Measurements from ENCODE around the gene ATP5F1B.

ATP5F1B gene

GRCh38 chr12:56616244-56616643 is 29.5 kb downstream of the ATP5F1B start:
- DNase-seq (no peak), ATAC-seq (replicated peaks) (no peak)
- H3K4me1 Mint-ChIP-seq: peaks cover 21 to 50% of the 10 kb centered on the region in 2 donors
- H3K4me3 Mint-ChIP-seq: no peak overlapping the region
- no peaks in the 10 kb centered on the region for H3K27me3 Mint-ChIP-seq
- H3K9me3 Mint-ChIP-seq: no peaks in the 10 kb centered on the region
- H3K27ac Mint-ChIP-seq: peak overlapping the region; percentile 56
- H3K36me3 Mint-ChIP-seq: peaks cover 48 to 64% of the 10 kb centered on the region in 2 donors

- Mint-ChIP-seq H3K36me3 (peaks cover 58 to 68% of the 10 kb centered on the region in 2 donors), H3K27me3 (no peaks in the 10 kb centered on the region), H3K9me3 (no peaks in the 10 kb centered on the region), H3K4me3 (no peak overlapping the region), H3K4me1 (peaks cover 17 to 47% of the 10 kb centered on the region in 2 donors), H3K27ac (peak overlapping the region; percentile 80)
- no peak for DNase-seq
- no peak for ATAC-seq (replicated peaks)
These were observed 31.2 kb downstream of the ATP5F1B start for GRCh38 chr12:56614627-56615026.

- H3K27me3 Mint-ChIP-seq: no peaks in the 10 kb centered on the region
- H3K9me3 Mint-ChIP-seq: no peaks in the 10 kb centered on the region
- no peaks in the 10 kb centered on the region for H3K4me1 Mint-ChIP-seq
- peaks cover 53 to 65% of the 10 kb centered on the region in 2 donors for H3K36me3 Mint-ChIP-seq
- DNase-seq (no peak), ATAC-seq (replicated peaks) (no peak)
- no peak overlapping the region for H3K27ac Mint-ChIP-seq
- no peak overlapping the region for H3K4me3 Mint-ChIP-seq
These were observed 41.4 kb downstream of the ATP5F1B start for GRCh38 chr12:56604355-56604754.

- ATAC-seq (replicated peaks) (no peak), DNase-seq (no peak)
- H3K4me1 Mint-ChIP-seq: peaks cover under 1 to 2% of the 10 kb centered on the region in 2 donors
- no peaks in the 10 kb centered on the region for H3K27me3 Mint-ChIP-seq
- H3K4me3 Mint-ChIP-seq: no peak overlapping the region
- H3K36me3 Mint-ChIP-seq: peaks cover 52 to 74% of the 10 kb centered on the region in 2 donors
- no peaks in the 10 kb centered on the region for H3K9me3 Mint-ChIP-seq
- no peak overlapping the region for H3K27ac Mint-ChIP-seq
These were observed 43.5 kb downstream of the ATP5F1B start for GRCh38 chr12:56602239-56602638.

GRCh38 chr12:56601503-56601902 is 44.3 kb downstream of the ATP5F1B start:
- Mint-ChIP-seq H3K36me3 (peaks cover 58 to 74% of the 10 kb centered on the region in 2 donors), H3K4me3 (no peak overlapping the region), H3K27ac (peak overlapping the region; percentile 42), H3K27me3 (no peaks in the 10 kb centered on the region), H3K4me1 (peaks cover 6% of the 10 kb centered on the region in 2 donors), H3K9me3 (no peaks in the 10 kb centered on the region)
- no peak for DNase-seq
- peak; percentile 43 to 51 for ATAC-seq (replicated peaks)

- DNase-seq (no peak), ATAC-seq (replicated peaks) (no peak)
- Mint-ChIP-seq H3K4me1 (peaks cover 6 to 11% of the 10 kb centered on the region in 2 donors), H3K36me3 (peaks cover 53 to 71% of the 10 kb centered on the region in 2 donors), H3K4me3 (no peak overlapping the region), H3K27ac (peak overlapping the region; percentile 56), H3K9me3 (no peaks in the 10 kb centered on the region), H3K27me3 (no peaks in the 10 kb centered on the region)
These were observed 45.0 kb downstream of the ATP5F1B start for GRCh38 chr12:56600753-56601152.

GRCh38 chr12:56599797-56600196 is 46.0 kb downstream of the ATP5F1B start:
- Mint-ChIP-seq H3K4me3 (no peak overlapping the region), H3K4me1 (peaks cover 6 to 13% of the 10 kb centered on the region in 2 donors), H3K27me3 (no peaks in the 10 kb centered on the region), H3K9me3 (no peaks in the 10 kb centered on the region), H3K36me3 (peaks cover 49 to 68% of the 10 kb centered on the region in 2 donors), H3K27ac (no peak overlapping the region)
- ATAC-seq (replicated peaks) (no peak), DNase-seq (no peak)

GRCh38 chr12:56599041-56599440 is 46.7 kb downstream of the ATP5F1B start:
- Mint-ChIP-seq H3K27ac (peak overlapping the region; percentile 20), H3K4me1 (peaks cover 9 to 20% of the 10 kb centered on the region in 2 donors), H3K36me3 (peaks cover 42 to 66% of the 10 kb centered on the region in 2 donors), H3K4me3 (no peak overlapping the region), H3K27me3 (no peaks in the 10 kb centered on the region), H3K9me3 (no peaks in the 10 kb centered on the region)
- DNase-seq (no peak), ATAC-seq (replicated peaks) (no peak)

- DNase-seq (no peak), ATAC-seq (replicated peaks) (no peak)
- Mint-ChIP-seq H3K4me3 (no peak overlapping the region), H3K36me3 (peaks cover 29 to 50% of the 10 kb centered on the region in 2 donors), H3K9me3 (no peaks in the 10 kb centered on the region), H3K27me3 (no peaks in the 10 kb centered on the region), H3K27ac (peak overlapping the region; percentile 37), H3K4me1 (peaks cover 9 to 22% of the 10 kb centered on the region in 2 donors)
These were observed 49.0 kb downstream of the ATP5F1B start for GRCh38 chr12:56596815-56597214.

- peaks cover 13 to 28% of the 10 kb centered on the region in 2 donors for H3K36me3 Mint-ChIP-seq
- peak; percentile 62 to 70 for ATAC-seq (replicated peaks)
- H3K27me3 Mint-ChIP-seq: no peaks in the 10 kb centered on the region
- H3K27ac Mint-ChIP-seq: no peak overlapping the region
- H3K4me3 Mint-ChIP-seq: no peak overlapping the region
- no peaks in the 10 kb centered on the region for H3K9me3 Mint-ChIP-seq
- H3K4me1 Mint-ChIP-seq: peaks cover 9 to 22% of the 10 kb centered on the region in 2 donors
- DNase-seq: peak; percentile 32
These were observed 51.7 kb downstream of the ATP5F1B start for GRCh38 chr12:56593909-56594621.

- no peaks in the 10 kb centered on the region for H3K9me3 Mint-ChIP-seq
- no peak for DNase-seq
- peaks cover 6 to 19% of the 10 kb centered on the region in 2 donors for H3K4me1 Mint-ChIP-seq
- ATAC-seq (replicated peaks): no peak
- H3K36me3 Mint-ChIP-seq: peaks cover 5 to 16% of the 10 kb centered on the region in 2 donors
- no peak overlapping the region for H3K27ac Mint-ChIP-seq
- no peaks in the 10 kb centered on the region for H3K27me3 Mint-ChIP-seq
- H3K4me3 Mint-ChIP-seq: no peak overlapping the region
These were observed 53.8 kb downstream of the ATP5F1B start for GRCh38 chr12:56591961-56592360.

- no peaks in the 10 kb centered on the region for H3K9me3 Mint-ChIP-seq
- peaks cover 2 to 10% of the 10 kb centered on the region in 2 donors for H3K36me3 Mint-ChIP-seq
- peaks cover 4 to 13% of the 10 kb centered on the region in 2 donors for H3K4me1 Mint-ChIP-seq
- no peaks in the 10 kb centered on the region for H3K27me3 Mint-ChIP-seq
- no peak for ATAC-seq (replicated peaks)
- no peak overlapping the region for H3K27ac Mint-ChIP-seq
- DNase-seq: no peak
- no peak overlapping the region for H3K4me3 Mint-ChIP-seq
These were observed 54.7 kb downstream of the ATP5F1B start for GRCh38 chr12:56591126-56591525.

- peaks cover 2 to 5% of the 10 kb centered on the region in 2 donors for H3K36me3 Mint-ChIP-seq
- no peaks in the 10 kb centered on the region for H3K9me3 Mint-ChIP-seq
These were observed 55.5 kb downstream of the ATP5F1B start for GRCh38 chr12:56590237-56590830.

GRCh38 chr12:56589783-56590182 is 56.0 kb downstream of the ATP5F1B start:
- Mint-ChIP-seq H3K27ac (no peak overlapping the region), H3K4me1 (peaks cover 4 to 9% of the 10 kb centered on the region in 2 donors), H3K4me3 (no peak overlapping the region), H3K36me3 (peaks cover 2 to 5% of the 10 kb centered on the region in 2 donors), H3K27me3 (no peaks in the 10 kb centered on the region), H3K9me3 (no peaks in the 10 kb centered on the region)
- no peak for ATAC-seq (replicated peaks)
- no peak for DNase-seq

More at GRCh38 chr12:56590237-56590830, 55.5 kb downstream of the ATP5F1B start:
- DNase-seq: no peak
- H3K27ac Mint-ChIP-seq: no peak overlapping the region
- H3K4me1 Mint-ChIP-seq: peaks cover 4 to 11% of the 10 kb centered on the region in 2 donors
- no peaks in the 10 kb centered on the region for H3K27me3 Mint-ChIP-seq
- H3K4me3 Mint-ChIP-seq: no peak overlapping the region
- ATAC-seq (replicated peaks): peak; percentile 74 to 78

All from stimulated activated naive B cell treated with anti-CD40 and anti-IgM and Interleukin-4, amounts not matched to agents 10 μg/mL and 1 μg/mL and 100 μg/mL, for 72 hours (primary cell).